HepG2 (cell line): ENCODE results near the gene RASA3. TPM values are rescaled to one million over a fixed set of nuclear protein-coding genes. Genes with fewer than 3 reads are reported as not detected.

Experiments
- ATAC-seq: fragments of 200-7000 bp; cut with Tn5 transposase; 3 replicates; pipeline ENCODE4 v1.9.1; 2020; ENCODE audit warnings: mild to moderate bottlenecking, moderate library complexity
- BruUV-seq: library from RNA; stranded (reverse); fragments of 400-500 nt; replicated peaks from 2 replicates; lab custom pipeline; 2021; lab: Mats Ljungman, UMichigan
- CTCF ChIA-PET: fragments of 300-600 bp; formaldehyde crosslinking; extraction: SDS; loops from one replicate; lab custom pipeline; 2021; ENCODE audit warnings: low total read pairs, inconsistent platforms, low intra/inter-chr PET ratio; lab: Yijun Ruan, JAX
- POLR2A ChIA-PET: fragments of 350-600 bp; sonication (Branson Sonifier 250); formaldehyde crosslinking; loops from one replicate; lab custom pipeline; 2020; ENCODE audit warnings: antibody characterized with exemption, inconsistent platforms; lab: Yijun Ruan, JAX
- DNase-seq: peaks from one replicate; pipeline ENCODE4 v3.0.0-alpha.2; 2015; ENCODE audit warnings: low spot score
- FAIRE-seq: peaks from 3 replicates; lab custom pipeline; 2011; peaks lifted over from hg19 to GRCh38; lab: Jason Lieb, UNC
- H2AFZ ChIP-seq: one replicate; pipeline ENCODE4 v1.6.1; 2011; ENCODE audit warnings: low read length, inconsistent platforms
- H3K27ac ChIP-seq: fragments of 300-600 bp; 3 replicates; pipeline ENCODE4 v1.8.0; 2011; ENCODE audit warnings: mixed run types, mild to moderate bottlenecking, mixed read lengths, low read length, inconsistent platforms; ENCODE audit not compliant: insufficient read depth; ENCODE audit errors: extremely low read length
- H3K27me3 ChIP-seq, 2 experiments: fragments of 200-600 bp in 1 of 2; 2 replicates in 1 of 2; 3 replicates in 1 of 2; pipeline versions ENCODE4 v1.6.0 to v1.8.0; 2011; ENCODE audit warnings: low read length in 2 of 2, mild to moderate bottlenecking in 2 of 2, moderate library complexity in 2 of 2, inconsistent platforms in 1 of 2; ENCODE audit not compliant: insufficient read depth in 2 of 2, control insufficient read depth in 1 of 2
- H3K36me3 ChIP-seq, 2 experiments: fragments of 200-600 bp in 1 of 2; replicated peaks in 1 of 2; 2 replicates in 1 of 2; 3 replicates in 1 of 2; pipeline versions ENCODE4 v1.5.1 to v1.8.0; 2011; ENCODE audit warnings: low read length in 2 of 2, inconsistent platforms in 1 of 2; ENCODE audit not compliant: insufficient read depth in 2 of 2, control insufficient read depth in 1 of 2
- H3K4me1 ChIP-seq: 2 replicates; pipeline ENCODE4 v1.5.1; 2012; ENCODE audit warnings: low read length, inconsistent platforms; ENCODE audit not compliant: insufficient read depth
- H3K4me2 ChIP-seq: 2 replicates; pipeline ENCODE4 v1.6.0; 2011; ENCODE audit warnings: low read depth, low read length, inconsistent platforms
- H3K4me3 ChIP-seq, 3 experiments: fragments of 200-600 bp in 1 of 3; sonication (generic), shearing (Covaris generic) in 1 of 3; replicated peaks in 1 of 3; 2 replicates each; pipeline ENCODE4 v1.5.1; 2011 to 2016; ENCODE audit warnings: low read length in 3 of 3, inconsistent platforms in 2 of 3, low read depth in 2 of 3, mild to moderate bottlenecking in 2 of 3, control low read depth in 1 of 3, mixed read lengths in 1 of 3; ENCODE audit not compliant: insufficient read depth in 1 of 3
- H3K79me2 ChIP-seq: one replicate; pipeline ENCODE4 v1.6.1; 2011; ENCODE audit warnings: low read length, inconsistent platforms; ENCODE audit not compliant: insufficient read depth
- H3K9ac ChIP-seq: 2 replicates; pipeline ENCODE4 v1.6.0; 2011; ENCODE audit warnings: mild to moderate bottlenecking, low read depth, low read length, inconsistent platforms; ENCODE audit not compliant: insufficient read depth
- H3K9me3 ChIP-seq: 2 replicates; pipeline ENCODE4 v1.5.1; 2012; ENCODE audit warnings: mild to moderate bottlenecking, low read length
- H4K20me1 ChIP-seq: 2 replicates; pipeline ENCODE4 v1.6.0; 2011; ENCODE audit warnings: inconsistent platforms, mild to moderate bottlenecking, low read length, moderate library complexity; ENCODE audit not compliant: insufficient read depth
- BORCS8-MEF2B ChIP-seq: sonication (generic); formaldehyde crosslinking; IDR thresholded peaks from 2 replicates; pipeline ENCODE4 v1.8.0; 2022; ENCODE audit warnings: mild to moderate bottlenecking, missing genetic modification reagents
- RBM39 ChIP-seq: fragments of 200-400 bp; formaldehyde crosslinking; IDR thresholded peaks from one replicate; pipeline ENCODE4 v1.6.1; 2018; ENCODE audit warnings: antibody characterized with exemption, mild to moderate bottlenecking, low read depth, low read length; ENCODE audit not compliant: poor library complexity, severe bottlenecking
- RFXAP ChIP-seq: sonication (generic); formaldehyde crosslinking; IDR thresholded peaks from 2 replicates; pipeline ENCODE4 v1.4.0; 2020; ENCODE audit warnings: missing genetic modification reagents, borderline replicate concordance
- SATB2 ChIP-seq: sonication (generic); formaldehyde crosslinking; IDR thresholded peaks from 2 replicates; pipeline ENCODE4 v1.5.0; 2020; ENCODE audit warnings: missing genetic modification reagents
- SETDB1 ChIP-seq: sonication (generic); formaldehyde crosslinking; IDR thresholded peaks from 2 replicates; pipeline ENCODE4 v1.5.1; 2020; ENCODE audit warnings: missing genetic modification reagents, mild to moderate bottlenecking, borderline replicate concordance
- STAT5B ChIP-seq: sonication (generic); formaldehyde crosslinking; IDR thresholded peaks from 2 replicates; pipeline ENCODE4 v1.4.0; 2020; ENCODE audit warnings: missing genetic modification reagents
- ZNF136 ChIP-seq: sonication (generic); formaldehyde crosslinking; IDR thresholded peaks from 2 replicates; pipeline ENCODE4 v1.8.1; 2022; ENCODE audit warnings: low read depth, mild to moderate bottlenecking, moderate library complexity, missing genetic modification reagents
- WGBS: methylation state at CpG from one replicate; pipeline ENCODE4 v1.1.6; 2017; ENCODE audit warnings: low lambda C conversion rate; 5-methylcytosine and 5-hydroxymethylcytosine counted together
- in situ Hi-C: cut with HindIII; loops from 2 replicates; pipeline ENCODE4 v1.10.0; 2017; ENCODE audit warnings: low pct_unique_long_range_greater_than_20kb; ENCODE audit not compliant: extremely low pct_ligation_motif_present
- intact Hi-C: fragments of 100-400 bp; cut with micrococcal nuclease; formaldehyde crosslinking; loops from one replicate; pipeline ENCODE4 v1.10.0; 2022; ENCODE audit not compliant: unreplicated experiment
- polyA plus RNA-seq, 8 experiments: library from polyadenylated mRNA; depleted of rRNA in 3 of 8; stranded (reverse) in 7 of 8; unstranded in 1 of 8; fragments of >200 nt; fragmentation: Illumina TruSeq in 4 of 8; extraction: Trizol in 4 of 8; gene quantifications; 2 replicates each; pipeline versions ENCODE4 v1.2.1 to v1.2.3, GENCODE V29; 2011 to 2016; ENCODE audit warnings: low read depth in 4 of 8, missing spikeins in 1 of 8, mixed read lengths in 1 of 8; ENCODE audit not compliant: insufficient read depth in 1 of 8
- total RNA-seq, 5 experiments: library from RNA; depleted of rRNA; stranded (reverse); fragments of >200 nt; fragmentation: Illumina TruSeq; extraction: Trizol; gene quantifications; 2 replicates each; pipeline ENCODE4 v1.2.3, GENCODE V29; 2016; ENCODE audit warnings: low read depth in 1 of 5
- TF ChIP-seq, protein P1 (sequence below): sonication (generic); formaldehyde crosslinking; IDR thresholded peaks from 2 replicates; pipeline ENCODE4 v1.9.0; 2022; ENCODE audit warnings: missing genetic modification reagents, mild to moderate bottlenecking, borderline replicate concordance
- TF ChIP-seq, protein P2 (sequence below): sonication (generic); formaldehyde crosslinking; IDR thresholded peaks from 2 replicates; pipeline ENCODE4 v1.9.0; 2021; ENCODE audit warnings: missing genetic modification reagents, mild to moderate bottlenecking, borderline replicate concordance
- TF ChIP-seq, protein P3 (sequence below): sonication (generic); formaldehyde crosslinking; IDR thresholded peaks from 2 replicates; pipeline ENCODE4 v1.5.0; 2020; ENCODE audit warnings: missing genetic modification reagents
- TF ChIP-seq, protein P4 (sequence below): IDR thresholded peaks from 2 replicates; pipeline ENCODE4 v1.6.1; 2016
- TF ChIP-seq, protein P5 (sequence below): sonication (generic); formaldehyde crosslinking; conservative IDR thresholded peaks from 2 replicates; pipeline ENCODE4 v1.8.0; 2022; ENCODE audit warnings: missing genetic modification reagents

Gene RASA3
- total and polyA plus RNA-seq, 2 of the 13 experiments (the other 11 are each of a cell fraction or from before 2014, with no cell fraction given) = 0.05 TPM; not detected in 1

DNA sequence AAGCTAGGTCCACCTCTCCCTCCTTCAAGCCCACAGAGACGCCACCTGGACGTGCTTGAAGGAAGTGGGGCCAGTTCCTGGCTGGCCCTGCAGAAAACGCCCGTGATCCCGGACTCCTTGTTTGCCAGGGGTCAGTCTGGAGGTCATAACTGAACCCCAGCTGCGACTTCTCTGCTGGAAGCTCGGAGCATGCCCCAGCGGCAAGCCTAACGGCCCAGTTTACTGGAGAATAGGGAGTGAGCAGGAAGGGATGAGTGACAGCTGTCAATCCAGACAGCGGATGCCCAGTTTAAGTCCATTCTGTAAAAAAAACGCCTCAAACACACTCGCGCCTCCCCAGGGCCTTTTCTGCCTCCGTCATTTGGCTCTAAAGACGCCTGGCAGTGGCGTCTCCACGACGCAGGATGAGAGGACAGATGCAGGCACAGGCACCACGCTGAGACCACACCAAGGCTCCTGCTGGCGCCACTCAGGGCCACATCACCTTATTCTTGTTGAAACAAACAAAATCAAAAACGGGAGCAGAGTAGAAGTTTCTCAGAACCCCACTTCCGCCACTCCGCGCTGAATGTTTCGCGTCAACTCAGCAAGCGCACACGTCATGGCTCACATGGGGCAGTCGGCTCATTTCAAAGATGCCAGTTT is 57.6 kb downstream of the RASA3 start:
- FAIRE-seq (no peak), ATAC-seq (no peak), DNase-seq (no peak)
- H3K4me1 ChIP-seq = no peaks in the 10 kb centered on the region
- no peak overlapping the region for H3K27ac ChIP-seq
- H3K27me3 ChIP-seq = peaks cover 4 to 46% of the 10 kb centered on the region in 2 experiments; a peak in 4 of 5 replicates
- no peak overlapping the region for H2AFZ ChIP-seq
- H3K79me2 ChIP-seq = no peaks in the 10 kb centered on the region
- POLR2A ChIA-PET = no interaction called here
- BruUV-seq = no TSS peak
- 39% methylated on average over 25 of the region's 29 CpGs for WGBS
- CTCF ChIA-PET = no interaction called here
- no peaks in the 10 kb centered on the region for H3K9me3 ChIP-seq
- no peaks in the 10 kb centered on the region for H4K20me1 ChIP-seq
- H3K4me2 ChIP-seq = no peak overlapping the region
- no peaks in the 10 kb centered on the region for H3K36me3 ChIP-seq
- in situ Hi-C loops = no loop called here
- no peak overlapping the region for H3K9ac ChIP-seq
- no peak for TF ChIP-seq SATB2 (CRISPR knock-in tag)
- TF ChIP-seq RFXAP = no peak
- TF ChIP-seq, protein P1, sequence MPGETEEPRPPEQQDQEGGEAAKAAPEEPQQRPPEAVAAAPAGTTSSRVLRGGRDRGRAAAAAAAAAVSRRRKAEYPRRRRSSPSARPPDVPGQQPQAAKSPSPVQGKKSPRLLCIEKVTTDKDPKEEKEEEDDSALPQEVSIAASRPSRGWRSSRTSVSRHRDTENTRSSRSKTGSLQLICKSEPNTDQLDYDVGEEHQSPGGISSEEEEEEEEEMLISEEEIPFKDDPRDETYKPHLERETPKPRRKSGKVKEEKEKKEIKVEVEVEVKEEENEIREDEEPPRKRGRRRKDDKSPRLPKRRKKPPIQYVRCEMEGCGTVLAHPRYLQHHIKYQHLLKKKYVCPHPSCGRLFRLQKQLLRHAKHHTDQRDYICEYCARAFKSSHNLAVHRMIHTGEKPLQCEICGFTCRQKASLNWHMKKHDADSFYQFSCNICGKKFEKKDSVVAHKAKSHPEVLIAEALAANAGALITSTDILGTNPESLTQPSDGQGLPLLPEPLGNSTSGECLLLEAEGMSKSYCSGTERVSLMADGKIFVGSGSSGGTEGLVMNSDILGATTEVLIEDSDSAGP (CRISPR knock-in tag) = no peak
- no peak for TF ChIP-seq SETDB1
- no peak for TF ChIP-seq STAT5B (CRISPR knock-in tag)
- TF ChIP-seq, protein P2, sequence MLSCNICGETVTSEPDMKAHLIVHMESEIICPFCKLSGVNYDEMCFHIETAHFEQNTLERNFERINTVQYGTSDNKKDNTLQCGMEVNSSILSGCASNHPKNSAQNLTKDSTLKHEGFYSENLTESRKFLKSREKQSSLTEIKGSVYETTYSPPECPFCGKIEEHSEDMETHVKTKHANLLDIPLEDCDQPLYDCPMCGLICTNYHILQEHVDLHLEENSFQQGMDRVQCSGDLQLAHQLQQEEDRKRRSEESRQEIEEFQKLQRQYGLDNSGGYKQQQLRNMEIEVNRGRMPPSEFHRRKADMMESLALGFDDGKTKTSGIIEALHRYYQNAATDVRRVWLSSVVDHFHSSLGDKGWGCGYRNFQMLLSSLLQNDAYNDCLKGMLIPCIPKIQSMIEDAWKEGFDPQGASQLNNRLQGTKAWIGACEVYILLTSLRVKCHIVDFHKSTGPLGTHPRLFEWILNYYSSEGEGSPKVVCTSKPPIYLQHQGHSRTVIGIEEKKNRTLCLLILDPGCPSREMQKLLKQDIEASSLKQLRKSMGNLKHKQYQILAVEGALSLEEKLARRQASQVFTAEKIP (CRISPR knock-in tag) = no peak
- TF ChIP-seq, protein P3, sequence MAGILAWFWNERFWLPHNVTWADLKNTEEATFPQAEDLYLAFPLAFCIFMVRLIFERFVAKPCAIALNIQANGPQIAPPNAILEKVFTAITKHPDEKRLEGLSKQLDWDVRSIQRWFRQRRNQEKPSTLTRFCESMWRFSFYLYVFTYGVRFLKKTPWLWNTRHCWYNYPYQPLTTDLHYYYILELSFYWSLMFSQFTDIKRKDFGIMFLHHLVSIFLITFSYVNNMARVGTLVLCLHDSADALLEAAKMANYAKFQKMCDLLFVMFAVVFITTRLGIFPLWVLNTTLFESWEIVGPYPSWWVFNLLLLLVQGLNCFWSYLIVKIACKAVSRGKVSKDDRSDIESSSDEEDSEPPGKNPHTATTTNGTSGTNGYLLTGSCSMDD (CRISPR knock-in tag) = no peak
- TF ChIP-seq RBM39 = no peak
- TF ChIP-seq, protein P4, sequence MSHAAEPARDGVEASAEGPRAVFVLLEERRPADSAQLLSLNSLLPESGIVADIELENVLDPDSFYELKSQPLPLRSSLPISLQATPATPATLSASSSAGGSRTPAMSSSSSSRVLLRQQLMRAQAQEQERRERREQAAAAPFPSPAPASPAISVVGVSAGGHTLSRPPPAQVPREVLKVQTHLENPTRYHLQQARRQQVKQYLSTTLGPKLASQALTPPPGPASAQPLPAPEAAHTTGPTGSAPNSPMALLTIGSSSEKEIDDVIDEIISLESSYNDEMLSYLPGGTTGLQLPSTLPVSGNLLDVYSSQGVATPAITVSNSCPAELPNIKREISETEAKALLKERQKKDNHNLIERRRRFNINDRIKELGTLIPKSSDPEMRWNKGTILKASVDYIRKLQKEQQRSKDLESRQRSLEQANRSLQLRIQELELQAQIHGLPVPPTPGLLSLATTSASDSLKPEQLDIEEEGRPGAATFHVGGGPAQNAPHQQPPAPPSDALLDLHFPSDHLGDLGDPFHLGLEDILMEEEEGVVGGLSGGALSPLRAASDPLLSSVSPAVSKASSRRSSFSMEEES (CRISPR knock-in tag) = no peak
- no peak for TF ChIP-seq ZNF136 (CRISPR knock-in tag)
- TF ChIP-seq, protein P5, sequence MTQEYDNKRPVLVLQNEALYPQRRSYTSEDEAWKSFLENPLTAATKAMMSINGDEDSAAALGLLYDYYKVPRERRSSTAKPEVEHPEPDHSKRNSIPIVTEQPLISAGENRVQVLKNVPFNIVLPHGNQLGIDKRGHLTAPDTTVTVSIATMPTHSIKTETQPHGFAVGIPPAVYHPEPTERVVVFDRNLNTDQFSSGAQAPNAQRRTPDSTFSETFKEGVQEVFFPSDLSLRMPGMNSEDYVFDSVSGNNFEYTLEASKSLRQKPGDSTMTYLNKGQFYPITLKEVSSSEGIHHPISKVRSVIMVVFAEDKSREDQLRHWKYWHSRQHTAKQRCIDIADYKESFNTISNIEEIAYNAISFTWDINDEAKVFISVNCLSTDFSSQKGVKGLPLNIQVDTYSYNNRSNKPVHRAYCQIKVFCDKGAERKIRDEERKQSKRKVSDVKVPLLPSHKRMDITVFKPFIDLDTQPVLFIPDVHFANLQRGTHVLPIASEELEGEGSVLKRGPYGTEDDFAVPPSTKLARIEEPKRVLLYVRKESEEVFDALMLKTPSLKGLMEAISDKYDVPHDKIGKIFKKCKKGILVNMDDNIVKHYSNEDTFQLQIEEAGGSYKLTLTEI = no peak
- TF ChIP-seq BORCS8-MEF2B (CRISPR knock-in tag) = no peak
- TF ChIP-seq, all 625 proteins: peak for 0
- intact Hi-C loops = no loop called here
- H3K4me3 ChIP-seq = no peak overlapping the region
